ENCODE results near the gene HIBCH. TPM values are rescaled to one million over a fixed set of nuclear protein-coding genes. Genes with fewer than 3 reads are reported as not detected.

Gene HIBCH
- total and polyA plus RNA-seq, 2 of the 4 experiments (the other 2 are of a cell fraction): 8.8 to 11.9 TPM

DNA sequence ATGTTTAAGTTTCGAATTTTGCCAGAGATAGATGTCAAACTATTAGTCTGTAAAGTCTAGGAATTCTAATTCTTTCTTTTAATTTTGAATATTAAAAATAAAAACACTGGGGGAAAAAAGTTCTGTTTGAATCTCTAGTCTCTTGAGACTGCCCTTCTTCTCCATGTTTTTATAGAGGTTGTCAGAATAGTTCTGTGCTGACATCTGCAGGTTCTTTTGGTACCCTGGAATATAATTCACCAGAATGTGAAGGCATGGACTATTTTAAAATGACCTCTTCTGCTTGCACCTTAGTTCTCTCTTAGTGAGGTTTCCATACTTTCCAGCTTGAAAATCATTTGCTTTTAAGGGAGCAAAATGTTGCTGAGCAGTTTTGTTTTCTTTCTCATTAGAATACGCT, 136.1 kb downstream of the HIBCH start:
- Histone ChIP-seq H2BK15ac (ENCODE audit: low read depth, low read length) (no peak overlapping the region), H2AFZ (replicated peaks; ENCODE audit: low read length, poor library complexity) (no peak overlapping the region), H2BK20ac (ENCODE audit: low read depth, low read length) (no peak overlapping the region), H3K4ac (ENCODE audit: low read depth, low read length) (no peak overlapping the region), H3K79me1 (ENCODE audit: low read depth in 1 of 2, low read length in 2 of 2) (no peaks in the 10 kb centered on the region), H3K9ac (ENCODE audit: low read depth, low read length) (no peak overlapping the region), H4K5ac (ENCODE audit: low read depth, low read length) (no peak overlapping the region), H3K4me1 (ENCODE audit: control insufficient read depth, insufficient read depth, low read length) (no peaks in the 10 kb centered on the region), H3K9me3 (ENCODE audit: control insufficient read depth, insufficient read depth, low read length) (no peaks in the 10 kb centered on the region), H4K20me1 (ENCODE audit: insufficient read depth, low read length) (no peaks in the 10 kb centered on the region), H3K14ac (replicated peaks; ENCODE audit: low read depth, low read length) (no peak overlapping the region), H2BK120ac (ENCODE audit: low read depth, low read length) (no peak overlapping the region), H3K27me3 (ENCODE audit: control insufficient read depth, insufficient read depth, low read length) (no peaks in the 10 kb centered on the region; the same call in 1 of the 2 replicates), H3K23ac (ENCODE audit: low read depth, low read length) (no peak overlapping the region), H4K8ac (ENCODE audit: low read depth in 2 of 2, low read length in 2 of 2) (no peak overlapping the region), H2AK9ac (replicated peaks; ENCODE audit: low read depth, low read length, poor library complexity) (no peak overlapping the region), H3K56ac (ENCODE audit: extremely low read depth, insufficient read depth, low read length) (no peak overlapping the region), H3K36me3 (ENCODE audit: control insufficient read depth, insufficient read depth, low read length) (no peaks in the 10 kb centered on the region), H2AK5ac (ENCODE audit: low read depth, low read length) (no peak overlapping the region), H3K4me3 (ENCODE audit: insufficient read depth, low read depth, low read length) (no peak overlapping the region), H3K18ac (ENCODE audit: low read depth, low read length) (no peak overlapping the region), H4K91ac (ENCODE audit: insufficient read depth, low read depth, low read length) (no peak overlapping the region), H3K4me2 (ENCODE audit: low read depth, low read length) (no peak overlapping the region), H3K27ac (ENCODE audit: insufficient read depth, low read length) (no peak overlapping the region), H3K9me1 (ENCODE audit: insufficient read depth, low read length) (no peaks in the 10 kb centered on the region), H2BK5ac (ENCODE audit: low read depth, low read length, poor library complexity, severe bottlenecking) (no peak overlapping the region)
- no TSS peak for BruUV-seq (replicated peaks)
- CTCF ChIA-PET: no interaction called here
- WGBS, 2 experiments (ENCODE audit: extremely low coverage in 2 of 2, insufficient read length in 1 of 2): no CpG with 5 or more reads among the region's 2 CpGs
- no peak for DNase-seq
- TF ChIP-seq MXI1 (IDR thresholded peaks at IDR 0.05; ENCODE audit: borderline replicate concordance, low read depth, low read length) (no peak), RCOR1 (IDR thresholded peaks at IDR 0.05; ENCODE audit: insufficient replicate concordance, low read length) (no peak), MAZ (IDR thresholded peaks at IDR 0.05; ENCODE audit: borderline replicate concordance, low read depth, low read length) (no peak), RFX5 (IDR thresholded peaks at IDR 0.05; ENCODE audit: low read depth, low read length) (no peak), FOS (IDR thresholded peaks at IDR 0.05; ENCODE audit: low read depth, low read length) (no peak), CHD1 (IDR thresholded peaks at IDR 0.05; ENCODE audit: low read depth, low read length) (no peak), BHLHE40 (IDR thresholded peaks at IDR 0.05; ENCODE audit: low read depth, low read length) (no peak), NFE2L2 (IDR thresholded peaks at IDR 0.05; ENCODE audit: low read depth, low read length) (no peak), CEBPB (IDR thresholded peaks at IDR 0.05; ENCODE audit: low read depth, low read length) (no peak), RAD21 (IDR thresholded peaks at IDR 0.05; ENCODE audit: low read length) (no peak), MAFK (IDR thresholded peaks at IDR 0.05; ENCODE audit: low read depth, low read length) (no peak)
- TF ChIP-seq, protein P1, sequence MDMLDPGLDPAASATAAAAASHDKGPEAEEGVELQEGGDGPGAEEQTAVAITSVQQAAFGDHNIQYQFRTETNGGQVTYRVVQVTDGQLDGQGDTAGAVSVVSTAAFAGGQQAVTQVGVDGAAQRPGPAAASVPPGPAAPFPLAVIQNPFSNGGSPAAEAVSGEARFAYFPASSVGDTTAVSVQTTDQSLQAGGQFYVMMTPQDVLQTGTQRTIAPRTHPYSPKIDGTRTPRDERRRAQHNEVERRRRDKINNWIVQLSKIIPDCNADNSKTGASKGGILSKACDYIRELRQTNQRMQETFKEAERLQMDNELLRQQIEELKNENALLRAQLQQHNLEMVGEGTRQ (IDR thresholded peaks at IDR 0.05; ENCODE audit: low read depth, low read length): no peak
- TF ChIP-seq, protein P2, sequence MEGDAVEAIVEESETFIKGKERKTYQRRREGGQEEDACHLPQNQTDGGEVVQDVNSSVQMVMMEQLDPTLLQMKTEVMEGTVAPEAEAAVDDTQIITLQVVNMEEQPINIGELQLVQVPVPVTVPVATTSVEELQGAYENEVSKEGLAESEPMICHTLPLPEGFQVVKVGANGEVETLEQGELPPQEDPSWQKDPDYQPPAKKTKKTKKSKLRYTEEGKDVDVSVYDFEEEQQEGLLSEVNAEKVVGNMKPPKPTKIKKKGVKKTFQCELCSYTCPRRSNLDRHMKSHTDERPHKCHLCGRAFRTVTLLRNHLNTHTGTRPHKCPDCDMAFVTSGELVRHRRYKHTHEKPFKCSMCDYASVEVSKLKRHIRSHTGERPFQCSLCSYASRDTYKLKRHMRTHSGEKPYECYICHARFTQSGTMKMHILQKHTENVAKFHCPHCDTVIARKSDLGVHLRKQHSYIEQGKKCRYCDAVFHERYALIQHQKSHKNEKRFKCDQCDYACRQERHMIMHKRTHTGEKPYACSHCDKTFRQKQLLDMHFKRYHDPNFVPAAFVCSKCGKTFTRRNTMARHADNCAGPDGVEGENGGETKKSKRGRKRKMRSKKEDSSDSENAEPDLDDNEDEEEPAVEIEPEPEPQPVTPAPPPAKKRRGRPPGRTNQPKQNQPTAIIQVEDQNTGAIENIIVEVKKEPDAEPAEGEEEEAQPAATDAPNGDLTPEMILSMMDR (conservative IDR thresholded peaks at IDR 0.05; ENCODE audit: low read depth, low read length): no peak
- intact Hi-C loops (cut with micrococcal nuclease): no loop called here
- POLR2A ChIA-PET (ENCODE audit: unreplicated experiment): no interaction called here
- in situ Hi-C loops (cut with MboI; ENCODE audit: low sequenced_read_pairs): no loop called here
- dilution Hi-C loops (cut with HindIII; ENCODE audit: low sequenced_read_pairs, unreplicated experiment): no loop called here
- no peak for ATAC-seq (ENCODE audit: low read depth)
